ENCODE results near the gene IFNL1.

The IFNL1 gene

GRCh38 chr19:39284032-39284431 lies 12.2 kb upstream of the IFNL1 start:
- TF ChIP-seq, protein P1, sequence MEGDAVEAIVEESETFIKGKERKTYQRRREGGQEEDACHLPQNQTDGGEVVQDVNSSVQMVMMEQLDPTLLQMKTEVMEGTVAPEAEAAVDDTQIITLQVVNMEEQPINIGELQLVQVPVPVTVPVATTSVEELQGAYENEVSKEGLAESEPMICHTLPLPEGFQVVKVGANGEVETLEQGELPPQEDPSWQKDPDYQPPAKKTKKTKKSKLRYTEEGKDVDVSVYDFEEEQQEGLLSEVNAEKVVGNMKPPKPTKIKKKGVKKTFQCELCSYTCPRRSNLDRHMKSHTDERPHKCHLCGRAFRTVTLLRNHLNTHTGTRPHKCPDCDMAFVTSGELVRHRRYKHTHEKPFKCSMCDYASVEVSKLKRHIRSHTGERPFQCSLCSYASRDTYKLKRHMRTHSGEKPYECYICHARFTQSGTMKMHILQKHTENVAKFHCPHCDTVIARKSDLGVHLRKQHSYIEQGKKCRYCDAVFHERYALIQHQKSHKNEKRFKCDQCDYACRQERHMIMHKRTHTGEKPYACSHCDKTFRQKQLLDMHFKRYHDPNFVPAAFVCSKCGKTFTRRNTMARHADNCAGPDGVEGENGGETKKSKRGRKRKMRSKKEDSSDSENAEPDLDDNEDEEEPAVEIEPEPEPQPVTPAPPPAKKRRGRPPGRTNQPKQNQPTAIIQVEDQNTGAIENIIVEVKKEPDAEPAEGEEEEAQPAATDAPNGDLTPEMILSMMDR (IDR thresholded peaks at IDR 0.05), result no peak

GRCh38 chr19:39293394-39293793 lies 2.8 kb upstream of the IFNL1 start:
- TF ChIP-seq, protein P1 (IDR thresholded peaks at IDR 0.05), result no peak

DNA sequence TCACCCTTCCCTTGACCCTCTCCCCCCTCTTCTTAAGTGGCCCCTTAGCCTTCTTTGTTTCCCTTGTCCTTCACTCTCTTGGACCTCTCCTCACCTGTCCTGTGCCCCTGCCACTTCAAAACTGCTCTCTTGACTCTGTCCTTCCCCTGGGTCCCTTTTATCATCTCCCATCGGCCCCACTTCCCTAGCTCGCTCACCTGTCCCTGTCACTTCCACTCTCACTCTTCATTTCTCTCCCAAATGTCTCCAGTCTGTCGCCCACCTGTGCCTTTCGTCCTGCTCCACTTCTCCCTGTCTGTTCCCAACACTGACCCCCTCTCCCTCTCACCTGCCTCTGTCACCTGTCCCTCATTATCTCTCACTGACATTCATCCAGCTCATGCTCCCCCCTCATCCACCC lies 699 bp downstream of the IFNL1 start:
- TF ChIP-seq, protein P1 (IDR thresholded peaks at IDR 0.05), result no peak

DNA sequence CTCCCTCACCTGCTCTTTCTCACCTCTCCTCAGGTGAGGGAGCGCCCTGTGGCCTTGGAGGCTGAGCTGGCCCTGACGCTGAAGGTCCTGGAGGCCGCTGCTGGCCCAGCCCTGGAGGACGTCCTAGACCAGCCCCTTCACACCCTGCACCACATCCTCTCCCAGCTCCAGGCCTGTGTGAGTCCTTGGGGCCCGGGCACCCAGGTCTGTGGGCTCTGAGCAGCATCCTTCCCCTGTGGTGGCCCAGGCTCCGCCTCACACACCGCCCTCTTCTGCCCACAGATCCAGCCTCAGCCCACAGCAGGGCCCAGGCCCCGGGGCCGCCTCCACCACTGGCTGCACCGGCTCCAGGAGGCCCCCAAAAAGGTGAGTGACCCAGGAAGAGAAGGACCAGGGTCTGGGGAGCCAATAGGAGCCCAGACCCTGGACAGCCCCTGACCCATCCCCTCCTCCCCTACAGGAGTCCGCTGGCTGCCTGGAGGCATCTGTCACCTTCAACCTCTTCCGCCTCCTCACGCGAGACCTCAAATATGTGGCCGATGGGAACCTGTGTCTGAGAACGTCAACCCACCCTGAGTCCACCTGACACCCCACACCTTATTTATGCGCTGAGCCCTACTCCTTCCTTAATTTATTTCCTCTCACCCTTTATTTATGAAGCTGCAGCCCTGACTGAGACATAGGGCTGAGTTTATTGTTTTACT lies 1.9 kb downstream of the IFNL1 start:
- TF ChIP-seq, protein P1 (IDR thresholded peaks at IDR 0.05), result no peak

GRCh38 chr19:39299404-39299803 lies 3.2 kb downstream of the IFNL1 start:
- TF ChIP-seq, protein P1 (IDR thresholded peaks at IDR 0.05), result no peak

GRCh38 chr19:39299832-39300231 lies 3.6 kb downstream of the IFNL1 start:
- TF ChIP-seq, protein P1 (IDR thresholded peaks at IDR 0.05), result no peak

GRCh38 chr19:39301021-39301420 lies 4.8 kb downstream of the IFNL1 start:
- TF ChIP-seq, protein P1 (IDR thresholded peaks at IDR 0.05), result no peak

GRCh38 chr19:39301562-39301961 lies 5.4 kb downstream of the IFNL1 start:
- TF ChIP-seq, protein P1 (IDR thresholded peaks at IDR 0.05), result no peak

All from LNCAP (cell line).